CD4-positive, alpha-beta T cell treated with Interleukin-21 for 1 hour (primary cell): Measurements from ENCODE around the gene LRP1B.

Experiments used
- DNase-seq: peaks from one replicate; pipeline ENCODE4 v3.0.0-alpha.2; 2020

LRP1B gene

GRCh38 chr2:140257692-140258300 is 1873.0 kb downstream of the LRP1B start:
- no peak for DNase-seq

GRCh38 chr2:140256080-140256479 is 1874.7 kb downstream of the LRP1B start:
- no peak for DNase-seq

- DNase-seq: no peak
These were observed 1881.0 kb downstream of the LRP1B start for GRCh38 chr2:140249821-140250220.

- DNase-seq: no peak
These were observed 1882.2 kb downstream of the LRP1B start for GRCh38 chr2:140248623-140249022.

GRCh38 chr2:140247451-140248195 is 1883.2 kb downstream of the LRP1B start:
- DNase-seq: no peak

GRCh38 chr2:140246957-140247356 is 1883.9 kb downstream of the LRP1B start:
- no peak for DNase-seq

GRCh38 chr2:140246058-140246457 is 1884.8 kb downstream of the LRP1B start:
- DNase-seq: no peak

- no peak for DNase-seq
These were observed 1887.9 kb downstream of the LRP1B start for GRCh38 chr2:140242889-140243288.

- no peak for DNase-seq
These were observed 1896.7 kb downstream of the LRP1B start for GRCh38 chr2:140234116-140234515.

GRCh38 chr2:140210963-140211362 is 1919.9 kb downstream of the LRP1B start:
- no peak for DNase-seq

- no peak for DNase-seq
These were observed 1925.7 kb downstream of the LRP1B start for GRCh38 chr2:140205093-140205492.

GRCh38 chr2:140203347-140203746 is 1927.5 kb downstream of the LRP1B start:
- no peak for DNase-seq

GRCh38 chr2:140201572-140201971 is 1929.2 kb downstream of the LRP1B start:
- DNase-seq: no peak

- no peak for DNase-seq
These were observed 1930.1 kb downstream of the LRP1B start for GRCh38 chr2:140200764-140201163.

GRCh38 chr2:140200307-140200706 is 1930.5 kb downstream of the LRP1B start:
- DNase-seq: no peak

GRCh38 chr2:140199312-140199711 is 1931.5 kb downstream of the LRP1B start:
- DNase-seq: no peak

- no peak for DNase-seq
These were observed 1943.7 kb downstream of the LRP1B start for GRCh38 chr2:140187086-140187485.

- no peak for DNase-seq
These were observed 1944.5 kb downstream of the LRP1B start for GRCh38 chr2:140186313-140186712.

- DNase-seq: no peak
These were observed 1945.7 kb downstream of the LRP1B start for GRCh38 chr2:140185076-140185475.

GRCh38 chr2:140183056-140183765 is 1947.6 kb downstream of the LRP1B start:
- DNase-seq: no peak
